ENCODE data around the gene STXBP3. TPM values are rescaled to one million over a fixed set of nuclear protein-coding genes. Genes with fewer than 3 reads are reported as not detected.

The STXBP3 gene
- total RNA-seq, 1 experiment from 2014 or later: 34.1 TPM

- Histone ChIP-seq H3K14ac (ENCODE audit: insufficient read depth, low read length) (no peak overlapping the region), H2AFZ (ENCODE audit: low read length) (no peak overlapping the region), H3K23me2 (ENCODE audit: insufficient read length, low read depth, low read length, poor library complexity, severe bottlenecking) (no peaks in the 10 kb centered on the region), H3K27me3 (ENCODE audit: insufficient read depth, low read length) (no peaks in the 10 kb centered on the region), H3T11ph (ENCODE audit: low read length) (no peak overlapping the region), H4K91ac (ENCODE audit: insufficient read length, low read depth, low read length) (no peak overlapping the region), H2BK5ac (ENCODE audit: insufficient read length, low read length) (no peak overlapping the region), H4K5ac (ENCODE audit: insufficient read length, low read depth, low read length) (no peak overlapping the region), H3K23ac (ENCODE audit: insufficient read length, low read depth, low read length) (no peak overlapping the region), H2AK5ac (ENCODE audit: insufficient read length, low read length) (no peak overlapping the region), H4K20me1 (ENCODE audit: control insufficient read depth, insufficient read depth, insufficient read length) (no peaks in the 10 kb centered on the region), H2BK120ac (ENCODE audit: low read depth, low read length, poor library complexity, severe bottlenecking) (no peak overlapping the region), H3K4me2 (ENCODE audit: insufficient read depth, insufficient read length, low read length) (no peak overlapping the region), H3K56ac (ENCODE audit: insufficient read length, low read depth, low read length) (no peak overlapping the region), H3K79me1 (ENCODE audit: insufficient read depth, low read depth, low read length, poor library complexity, severe bottlenecking) (no peaks in the 10 kb centered on the region), H3K18ac (ENCODE audit: insufficient read length, low read depth, low read length) (no peak overlapping the region), H3K79me2 (ENCODE audit: insufficient read depth, low read length) (no peaks in the 10 kb centered on the region; the same call in 1 of the 2 replicates), H2BK20ac (ENCODE audit: low read depth, low read length, poor library complexity, severe bottlenecking) (no peak overlapping the region), H3K27ac (ENCODE audit: insufficient read length, low read depth, low read length) (no peak overlapping the region), H2BK12ac (ENCODE audit: insufficient read length, low read depth, low read length) (no peak overlapping the region), H3K9me3 (ENCODE audit: control insufficient read depth, low read depth, low read length) (no peaks in the 10 kb centered on the region), H3K4me1 (ENCODE audit: insufficient read depth, low read length) (no peaks in the 10 kb centered on the region), H2BK15ac (ENCODE audit: low read depth, low read length) (no peak overlapping the region), H3K9ac (ENCODE audit: extremely low read depth, insufficient read length, low read length) (no peak overlapping the region), H4K8ac (replicated peaks; ENCODE audit: insufficient read length, low read depth, low read length) (no peak overlapping the region), H3K4ac (ENCODE audit: low read depth, low read length) (no peak overlapping the region)
- Mint-ChIP-seq H3K27ac (no peak overlapping the region), H3K4me1 (peaks cover 5 to 6% of the 10 kb centered on the region in 2 experiments), H3K27me3 (ENCODE audit: low read depth) (peaks cover 10% of the 10 kb centered on the region), H3K9me3 (no peaks in the 10 kb centered on the region), H3K36me3 (ENCODE audit: insufficient read depth in 1 of 3, low read depth in 3 of 3) (peaks cover 2 to 9% (median 4%) of the 10 kb centered on the region in 3 experiments; a peak in 5 of 7 replicates), H3K4me3 (peak overlapping the region; percentile 28 to 71)
- TF ChIP-seq CTCF (conservative IDR thresholded peaks at IDR 0.05): no peak
- WGBS (ENCODE audit: extremely low coverage, insufficient read length, low lambda C conversion rate): no CpG with 5 or more reads among the region's 3 CpGs
- DNase-seq: no peak
Observed at GRCh38 chr1:108747898-108748297, 1.4 kb downstream of the STXBP3 start.
